ENCODE results near the gene NELFCD. TPM values are rescaled to one million over a fixed set of nuclear protein-coding genes. Genes with fewer than 3 reads are reported as not detected.

Gene NELFCD
- total and polyA plus RNA-seq, 2 donors (not counting 1 experiment from before 2014, with no cell fraction given) = 46.9 to 78.8 TPM

- Histone ChIP-seq H3K4me3 (replicated peaks in 1 of 4; ENCODE audit: control extremely low read depth in 1 of 4, insufficient read depth in 1 of 4, low read depth in 3 of 4, low read length in 4 of 4) (no peak overlapping the region), H3K9me3 (ENCODE audit: control insufficient read depth, insufficient read depth, low read depth, low read length) (no peaks in the 10 kb centered on the region), H3K27me3 (ENCODE audit: control insufficient read depth, insufficient read depth, low read length) (no peaks in the 10 kb centered on the region), H2AFZ (ENCODE audit: low read length) (no peak overlapping the region), H3K4me1 (ENCODE audit: control insufficient read depth, extremely low read depth, insufficient read depth, low read length) (no peaks in the 10 kb centered on the region), H3K4me2 (ENCODE audit: extremely low read depth, insufficient read depth, low read length) (no peak overlapping the region), H3K36me3 (ENCODE audit: control insufficient read depth, insufficient read depth, low read length) (peaks cover 6% of the 10 kb centered on the region), H3K9ac (ENCODE audit: insufficient read depth, low read length) (no peak overlapping the region), H3K79me2 (ENCODE audit: control insufficient read depth, insufficient read depth, low read length) (peaks cover 36% of the 10 kb centered on the region), H4K20me1 (ENCODE audit: control insufficient read depth, extremely low read depth, insufficient read depth, low read length) (no peaks in the 10 kb centered on the region), H3K27ac (ENCODE audit: insufficient read depth, low read length) (no peak overlapping the region)
- no peak for DNase-seq (ENCODE audit: low read depth in 2 of 2)
- TF ChIP-seq CTCF (conservative IDR thresholded peaks at IDR 0.05 in 1 of 2, IDR thresholded peaks at IDR 0.05 in 1 of 2; ENCODE audit: low read depth in 1 of 2, low read length in 2 of 2) (no peak), EZH2 (IDR thresholded peaks at IDR 0.05; ENCODE audit: low read length, missing control alignments) (no peak)
These were observed 3.6 kb downstream of the NELFCD start for GRCh38 chr20:58984691-58985090.

DNA sequence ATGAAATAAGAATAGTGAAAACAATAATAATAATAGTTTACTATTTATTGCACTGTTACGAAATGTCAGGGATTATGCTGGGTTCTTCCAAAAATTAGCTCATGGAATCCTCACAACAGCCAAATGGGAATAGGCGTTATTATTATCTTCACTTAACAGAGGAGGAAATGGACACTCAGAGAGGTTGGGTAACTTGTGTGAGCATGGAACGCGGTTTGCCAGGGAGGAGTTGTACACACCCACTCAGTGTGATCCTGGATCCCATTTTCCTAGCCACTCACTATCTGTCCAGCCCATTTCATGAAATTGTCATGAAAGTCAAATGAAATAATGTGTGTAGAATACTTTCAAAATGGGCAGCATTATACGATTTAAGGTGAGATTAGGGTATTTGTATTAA, 4.6 kb downstream of the NELFCD start:
- Histone ChIP-seq H3K36me3 (ENCODE audit: control insufficient read depth, insufficient read depth, low read length) (peaks cover 7% of the 10 kb centered on the region), H3K4me1 (ENCODE audit: control insufficient read depth, extremely low read depth, insufficient read depth, low read length) (no peaks in the 10 kb centered on the region), H3K79me2 (ENCODE audit: control insufficient read depth, insufficient read depth, low read length) (peaks cover 36% of the 10 kb centered on the region)

GRCh38 chr20:58986286-58986967, 5.4 kb downstream of the NELFCD start:
- H3K4me2 ChIP-seq (ENCODE audit: extremely low read depth, insufficient read depth, low read length) = no peak overlapping the region
- no peak for DNase-seq (ENCODE audit: low read depth in 2 of 2)
- TF ChIP-seq EZH2 (IDR thresholded peaks at IDR 0.05; ENCODE audit: low read length, missing control alignments) (no peak), CTCF (conservative IDR thresholded peaks at IDR 0.05 in 1 of 2, IDR thresholded peaks at IDR 0.05 in 1 of 2; ENCODE audit: low read depth in 1 of 2, low read length in 2 of 2) (no peak)
- no peak overlapping the region for H3K27ac ChIP-seq (ENCODE audit: insufficient read depth, low read length)
- H3K4me1 ChIP-seq (ENCODE audit: control insufficient read depth, extremely low read depth, insufficient read depth, low read length) = no peaks in the 10 kb centered on the region
- no peak overlapping the region for H3K4me3 ChIP-seq (replicated peaks in 1 of 4; ENCODE audit: control extremely low read depth in 1 of 4, insufficient read depth in 1 of 4, low read depth in 3 of 4, low read length in 4 of 4)
- no peak overlapping the region for H2AFZ ChIP-seq (ENCODE audit: low read length)
- H3K79me2 ChIP-seq (ENCODE audit: control insufficient read depth, insufficient read depth, low read length) = peaks cover 36% of the 10 kb centered on the region
- H3K36me3 ChIP-seq (ENCODE audit: control insufficient read depth, insufficient read depth, low read length) = peaks cover 14% of the 10 kb centered on the region
- H4K20me1 ChIP-seq (ENCODE audit: control insufficient read depth, extremely low read depth, insufficient read depth, low read length) = no peaks in the 10 kb centered on the region
- no peak overlapping the region for H3K9ac ChIP-seq (ENCODE audit: insufficient read depth, low read length)
- no peaks in the 10 kb centered on the region for H3K27me3 ChIP-seq (ENCODE audit: control insufficient read depth, insufficient read depth, low read length)
- H3K9me3 ChIP-seq (ENCODE audit: control insufficient read depth, insufficient read depth, low read depth, low read length) = no peaks in the 10 kb centered on the region

More for the DNA sequence above, 4.6 kb downstream of the NELFCD start:
- Histone ChIP-seq H3K27ac (ENCODE audit: insufficient read depth, low read length) (no peak overlapping the region), H3K9me3 (ENCODE audit: control insufficient read depth, insufficient read depth, low read depth, low read length) (no peaks in the 10 kb centered on the region), H3K4me3 (replicated peaks in 1 of 4; ENCODE audit: control extremely low read depth in 1 of 4, insufficient read depth in 1 of 4, low read depth in 3 of 4, low read length in 4 of 4) (no peak overlapping the region), H2AFZ (ENCODE audit: low read length) (no peak overlapping the region), H3K27me3 (ENCODE audit: control insufficient read depth, insufficient read depth, low read length) (no peaks in the 10 kb centered on the region), H3K4me2 (ENCODE audit: extremely low read depth, insufficient read depth, low read length) (no peak overlapping the region), H3K9ac (ENCODE audit: insufficient read depth, low read length) (no peak overlapping the region), H4K20me1 (ENCODE audit: control insufficient read depth, extremely low read depth, insufficient read depth, low read length) (no peaks in the 10 kb centered on the region)
- TF ChIP-seq CTCF (conservative IDR thresholded peaks at IDR 0.05 in 1 of 2, IDR thresholded peaks at IDR 0.05 in 1 of 2; ENCODE audit: low read depth in 1 of 2, low read length in 2 of 2) = no peak
- no peak for TF ChIP-seq EZH2 (IDR thresholded peaks at IDR 0.05; ENCODE audit: low read length, missing control alignments)
- no peak for DNase-seq (ENCODE audit: low read depth in 2 of 2)

All from fibroblast of lung (primary cell).